Measurements from ENCODE around the gene RFTN1. TPM values are rescaled to one million over a fixed set of nuclear protein-coding genes. Genes with fewer than 3 reads are reported as not detected.
A peak's percentile ranks its signal among the peaks of the same experiment; 100 is the strongest.

Gene RFTN1
- 0.78 TPM for polyA plus RNA-seq (2013, experiment 1 of 2)
- 0.76 TPM for polyA plus RNA-seq (2013, experiment 2 of 2)

GRCh38 chr3:16513141-16514020 is at the start of gene RFTN1:
RFTN1 (minus strand) TSS chr3:16513699; CDS start chr3:16493869, 19,830 bp downstream.
- Histone ChIP-seq H3K4me2 (ENCODE audit: insufficient read depth, low read length, poor library complexity, severe bottlenecking) (peak within 1 kb of the TSS; percentile 94), H3K27ac (replicated peaks; ENCODE audit: low read length) (no peak within 1 kb of the TSS), H3K4ac (ENCODE audit: low read length) (no peak within 1 kb of the TSS), H3K4me1 (ENCODE audit: control insufficient read depth in 2 of 2, insufficient read depth in 1 of 2, low read depth in 1 of 2, low read length in 2 of 2) (peaks cover 10 to 25% of the 10 kb centered on the region in 2 donors), H2AK5ac (ENCODE audit: low read depth, low read length) (no peak within 1 kb of the TSS), H3K4me3 (ENCODE audit: low read length in 2 of 2) (peak within 1 kb of the TSS; percentile 61 to 88), H3K79me1 (ENCODE audit: low read depth, low read length) (no peaks in the 10 kb centered on the region), H3K18ac (ENCODE audit: low read length) (peak within 1 kb of the TSS; percentile 81), H3K23ac (ENCODE audit: low read depth, low read length, poor library complexity) (peak within 1 kb of the TSS; percentile 27), H3K14ac (ENCODE audit: low read length) (peak within 1 kb of the TSS; percentile 47), H2BK120ac (ENCODE audit: low read depth, low read length) (no peak within 1 kb of the TSS), H3K9me3 (replicated peaks in 1 of 2; ENCODE audit: control insufficient read depth in 2 of 2, insufficient read depth in 1 of 2, low read depth in 1 of 2, low read length in 2 of 2) (no peaks in the 10 kb centered on the region), H4K91ac (ENCODE audit: low read depth, low read length, poor library complexity) (no peak within 1 kb of the TSS), H2BK15ac (ENCODE audit: low read length) (peak within 1 kb of the TSS; percentile 50), H3K36me3 (replicated peaks in 1 of 2; ENCODE audit: control insufficient read depth in 2 of 2, insufficient read depth in 2 of 2, low read length in 2 of 2) (no peaks in the 10 kb centered on the region), H3K9ac (ENCODE audit: low read depth, low read length, poor library complexity) (peak within 1 kb of the TSS; percentile 74), H4K8ac (ENCODE audit: low read depth, low read length) (no peak within 1 kb of the TSS), H3K27me3 (ENCODE audit: control insufficient read depth in 3 of 3, insufficient read depth in 3 of 3, low read depth in 1 of 3, low read length in 3 of 3) (peaks cover 13 to 35% (median 29%) of the 10 kb centered on the region in 3 experiments), H2AFZ (ENCODE audit: low read length) (peak within 1 kb of the TSS; percentile 96), H2BK5ac (ENCODE audit: low read length) (peak within 1 kb of the TSS; percentile 14), H2BK12ac (ENCODE audit: low read length) (no peak within 1 kb of the TSS)
- DNase-seq (ENCODE audit: low spot score): peak; percentile 31
- no CpG with 5 or more reads among the region's 92 CpGs for WGBS, 2 donors (ENCODE audit: extremely low coverage in 2 of 2, insufficient read length in 2 of 2, insufficient replicate concordance in 1 of 2)

GRCh38 chr3:16559653-16560365 is 46.3 kb upstream of the RFTN1 start:
- no peak overlapping the region for H3K23ac ChIP-seq (ENCODE audit: low read depth, low read length, poor library complexity)
- H3K18ac ChIP-seq (ENCODE audit: low read length): no peak overlapping the region
- no peak overlapping the region for H3K14ac ChIP-seq (ENCODE audit: low read length)
- no peak overlapping the region for H3K4me3 ChIP-seq (ENCODE audit: low read length in 2 of 2)
- no peak overlapping the region for H3K4ac ChIP-seq (ENCODE audit: low read length)
- no peak overlapping the region for H2BK12ac ChIP-seq (ENCODE audit: low read length)
- no peak for DNase-seq (ENCODE audit: low spot score)
- no peak overlapping the region for H4K8ac ChIP-seq (ENCODE audit: low read depth, low read length)
- WGBS, 2 donors (ENCODE audit: extremely low coverage in 2 of 2, insufficient read length in 2 of 2, insufficient replicate concordance in 1 of 2): no CpG with 5 or more reads among the region's 5 CpGs
- no peak overlapping the region for H3K9ac ChIP-seq (ENCODE audit: low read depth, low read length, poor library complexity)
- no peaks in the 10 kb centered on the region for H3K4me1 ChIP-seq (ENCODE audit: control insufficient read depth in 2 of 2, insufficient read depth in 1 of 2, low read depth in 1 of 2, low read length in 2 of 2)
- H2BK15ac ChIP-seq (ENCODE audit: low read length): no peak overlapping the region
- H2BK5ac ChIP-seq (ENCODE audit: low read length): no peak overlapping the region
- H2AK5ac ChIP-seq (ENCODE audit: low read depth, low read length): no peak overlapping the region
- no peak overlapping the region for H4K91ac ChIP-seq (ENCODE audit: low read depth, low read length, poor library complexity)
- H3K9me3 ChIP-seq (replicated peaks in 1 of 2; ENCODE audit: control insufficient read depth in 2 of 2, insufficient read depth in 1 of 2, low read depth in 1 of 2, low read length in 2 of 2): peaks cover 2 to 6% of the 10 kb centered on the region in 2 donors
- no peaks in the 10 kb centered on the region for H3K27me3 ChIP-seq (ENCODE audit: control insufficient read depth in 3 of 3, insufficient read depth in 3 of 3, low read depth in 1 of 3, low read length in 3 of 3)
- H2AFZ ChIP-seq (ENCODE audit: low read length): no peak overlapping the region
- H2BK120ac ChIP-seq (ENCODE audit: low read depth, low read length): no peak overlapping the region
- H3K36me3 ChIP-seq (replicated peaks in 1 of 2; ENCODE audit: control insufficient read depth in 2 of 2, insufficient read depth in 2 of 2, low read length in 2 of 2): no peaks in the 10 kb centered on the region
- H3K27ac ChIP-seq (replicated peaks; ENCODE audit: low read length): no peak overlapping the region
- no peak overlapping the region for H3K4me2 ChIP-seq (ENCODE audit: insufficient read depth, low read length, poor library complexity, severe bottlenecking)
- H3K79me1 ChIP-seq (ENCODE audit: low read depth, low read length): no peaks in the 10 kb centered on the region

- peaks cover 0 to 5% of the 10 kb centered on the region in 2 donors for H3K4me1 ChIP-seq (ENCODE audit: control insufficient read depth in 2 of 2, insufficient read depth in 1 of 2, low read depth in 1 of 2, low read length in 2 of 2)
- H3K36me3 ChIP-seq (replicated peaks in 1 of 2; ENCODE audit: control insufficient read depth in 2 of 2, insufficient read depth in 2 of 2, low read length in 2 of 2): no peaks in the 10 kb centered on the region
- peaks cover 0 to 11% (median 0%) of the 10 kb centered on the region in 3 experiments for H3K27me3 ChIP-seq (ENCODE audit: control insufficient read depth in 3 of 3, insufficient read depth in 3 of 3, low read depth in 1 of 3, low read length in 3 of 3)
- no peak overlapping the region for H3K14ac ChIP-seq (ENCODE audit: low read length)
- no peaks in the 10 kb centered on the region for H3K79me1 ChIP-seq (ENCODE audit: low read depth, low read length)
- H2BK5ac ChIP-seq (ENCODE audit: low read length): no peak overlapping the region
- no peak overlapping the region for H3K4me2 ChIP-seq (ENCODE audit: insufficient read depth, low read length, poor library complexity, severe bottlenecking)
- H2AK5ac ChIP-seq (ENCODE audit: low read depth, low read length): no peak overlapping the region
- no peaks in the 10 kb centered on the region for H3K9me3 ChIP-seq (replicated peaks in 1 of 2; ENCODE audit: control insufficient read depth in 2 of 2, insufficient read depth in 1 of 2, low read depth in 1 of 2, low read length in 2 of 2)
- H2BK12ac ChIP-seq (ENCODE audit: low read length): no peak overlapping the region
- H2BK15ac ChIP-seq (ENCODE audit: low read length): no peak overlapping the region
- H2AFZ ChIP-seq (ENCODE audit: low read length): no peak overlapping the region
- H3K23ac ChIP-seq (ENCODE audit: low read depth, low read length, poor library complexity): no peak overlapping the region
- H4K8ac ChIP-seq (ENCODE audit: low read depth, low read length): no peak overlapping the region
- H2BK120ac ChIP-seq (ENCODE audit: low read depth, low read length): no peak overlapping the region
- no peak overlapping the region for H3K9ac ChIP-seq (ENCODE audit: low read depth, low read length, poor library complexity)
- H4K91ac ChIP-seq (ENCODE audit: low read depth, low read length, poor library complexity): no peak overlapping the region
- H3K4me3 ChIP-seq (ENCODE audit: low read length in 2 of 2): no peak overlapping the region
- no peak overlapping the region for H3K27ac ChIP-seq (replicated peaks; ENCODE audit: low read length)
- no peak overlapping the region for H3K18ac ChIP-seq (ENCODE audit: low read length)
- no peak overlapping the region for H3K4ac ChIP-seq (ENCODE audit: low read length)
- no CpG with 5 or more reads among the region's 4 CpGs for WGBS, 2 donors (ENCODE audit: extremely low coverage in 2 of 2, insufficient read length in 2 of 2, insufficient replicate concordance in 1 of 2)
- DNase-seq (ENCODE audit: low spot score): no peak
These were observed 40.6 kb upstream of the RFTN1 start for GRCh38 chr3:16554126-16554525.

- Histone ChIP-seq H3K4me2 (ENCODE audit: insufficient read depth, low read length, poor library complexity, severe bottlenecking) (no peak overlapping the region), H2AFZ (ENCODE audit: low read length) (no peak overlapping the region), H3K23ac (ENCODE audit: low read depth, low read length, poor library complexity) (no peak overlapping the region), H2BK15ac (ENCODE audit: low read length) (no peak overlapping the region), H3K9me3 (replicated peaks in 1 of 2; ENCODE audit: control insufficient read depth in 2 of 2, insufficient read depth in 1 of 2, low read depth in 1 of 2, low read length in 2 of 2) (no peaks in the 10 kb centered on the region), H2BK12ac (ENCODE audit: low read length) (no peak overlapping the region), H3K4ac (ENCODE audit: low read length) (no peak overlapping the region), H3K36me3 (replicated peaks in 1 of 2; ENCODE audit: control insufficient read depth in 2 of 2, insufficient read depth in 2 of 2, low read length in 2 of 2) (no peaks in the 10 kb centered on the region), H3K9ac (ENCODE audit: low read depth, low read length, poor library complexity) (no peak overlapping the region), H2AK5ac (ENCODE audit: low read depth, low read length) (no peak overlapping the region), H3K18ac (ENCODE audit: low read length) (no peak overlapping the region), H3K27ac (replicated peaks; ENCODE audit: low read length) (no peak overlapping the region), H3K14ac (ENCODE audit: low read length) (no peak overlapping the region), H3K4me1 (ENCODE audit: control insufficient read depth in 2 of 2, insufficient read depth in 1 of 2, low read depth in 1 of 2, low read length in 2 of 2) (peaks cover 0 to 5% of the 10 kb centered on the region in 2 donors), H4K8ac (ENCODE audit: low read depth, low read length) (no peak overlapping the region), H2BK120ac (ENCODE audit: low read depth, low read length) (no peak overlapping the region), H4K91ac (ENCODE audit: low read depth, low read length, poor library complexity) (no peak overlapping the region), H3K79me1 (ENCODE audit: low read depth, low read length) (no peaks in the 10 kb centered on the region), H3K4me3 (ENCODE audit: low read length in 2 of 2) (no peak overlapping the region), H2BK5ac (ENCODE audit: low read length) (no peak overlapping the region), H3K27me3 (ENCODE audit: control insufficient read depth in 3 of 3, insufficient read depth in 3 of 3, low read depth in 1 of 3, low read length in 3 of 3) (peaks cover 0 to 11% (median 0%) of the 10 kb centered on the region in 3 experiments)
- no peak for DNase-seq (ENCODE audit: low spot score)
- no CpG with 5 or more reads among the region's 3 CpGs for WGBS, 2 donors (ENCODE audit: extremely low coverage in 2 of 2, insufficient read length in 2 of 2, insufficient replicate concordance in 1 of 2)
These were observed 39.3 kb upstream of the RFTN1 start for GRCh38 chr3:16552757-16553156.

All from neuronal stem cell (in vitro differentiated cells).